Glomerular visceral epithelial cell (primary cell): Measurements from ENCODE around the gene RAD17.
"Not testable (repeated sequence)": the region's sequence is repeated elsewhere in the genome, so short reads cannot be mapped to it uniquely, and the experiment has no call there.

Experiments used
- DNase-seq: peaks from one replicate; pipeline ENCODE4 v3.0.0-alpha.2; 2016; ENCODE audit errors: extremely low spot score

RAD17 gene

GRCh38 chr5:69369340-69370121 is at the start of gene RAD17, which contains the start of the genes AK6 and TAF9:
Gene RAD17 (plus strand): TSS chr5:69369818. CDS start chr5:69372209, 2,391 bp downstream.
Gene AK6 (minus strand): TSS chr5:69369520. CDS start chr5:69369490, 30 bp downstream.
Gene TAF9 (minus strand): TSS chr5:69369520. CDS start chr5:69365737, 3,783 bp downstream.
- peak; percentile 93 for DNase-seq

GRCh38 chr5:69326365-69326764 is 43.3 kb upstream of the RAD17 start:
- DNase-seq = no peak

- no peak for DNase-seq
These were observed 39.6 kb upstream of the RAD17 start for GRCh38 chr5:69329905-69330489.

GRCh38 chr5:69331528-69332445 is 37.8 kb upstream of the RAD17 start:
- peak; percentile 13 for DNase-seq

GRCh38 chr5:69333668-69334315 is 35.8 kb upstream of the RAD17 start:
- DNase-seq = not testable (repeated sequence)

- DNase-seq = peak; percentile 87
These were observed 34.8 kb upstream of the RAD17 start for GRCh38 chr5:69334793-69335268.

- no peak for DNase-seq
These were observed 34.2 kb upstream of the RAD17 start for GRCh38 chr5:69335341-69335935.

- no peak for DNase-seq
These were observed 28.0 kb upstream of the RAD17 start for GRCh38 chr5:69341520-69342161.

GRCh38 chr5:69343083-69343482 is 26.5 kb upstream of the RAD17 start:
- no peak for DNase-seq

GRCh38 chr5:69350664-69351063 is 19.0 kb upstream of the RAD17 start:
- no peak for DNase-seq

GRCh38 chr5:69359699-69360098 is 9.9 kb upstream of the RAD17 start:
- no peak for DNase-seq

- DNase-seq = no peak
These were observed 9.2 kb upstream of the RAD17 start for GRCh38 chr5:69360442-69360841.

- peak; percentile 14 for DNase-seq
These were observed 5.2 kb upstream of the RAD17 start for GRCh38 chr5:69364414-69364813.

- no peak for DNase-seq
These were observed 4.8 kb upstream of the RAD17 start for GRCh38 chr5:69364850-69365249.

- DNase-seq = no peak
These were observed 1.8 kb upstream of the RAD17 start for GRCh38 chr5:69367697-69368279.

GRCh38 chr5:69368458-69369339 is 919 bp upstream of the RAD17 start:
- no peak for DNase-seq

GRCh38 chr5:69370335-69370734 is 717 bp downstream of the RAD17 start:
- DNase-seq = not testable (repeated sequence)

- DNase-seq = no peak
These were observed 2.8 kb downstream of the RAD17 start for GRCh38 chr5:69372394-69372793.

- DNase-seq = no peak
These were observed 5.4 kb downstream of the RAD17 start for GRCh38 chr5:69374911-69375446.
